COLO829 (cell line): ENCODE data around the gene SLC11A1.

Source experiments
- DNase-seq: peaks from one replicate; pipeline ENCODE4 v3.0.0; 2012; ENCODE audit warnings: low spot score

Gene SLC11A1

GRCh38 chr2:218381916-218382366 lies at the start of gene SLC11A1:
SLC11A1 (plus strand) TSS chr2:218382273; CDS start chr2:218382369, 96 bp downstream.
- DNase-seq, result no peak

- no peak for DNase-seq
Measured at GRCh38 chr2:218332288-218332687, 49.8 kb upstream of the SLC11A1 start.

- no peak for DNase-seq
Measured at GRCh38 chr2:218332920-218333645, 49.0 kb upstream of the SLC11A1 start.

- no peak for DNase-seq
Measured at GRCh38 chr2:218334531-218334930, 47.5 kb upstream of the SLC11A1 start.

- no peak for DNase-seq
Measured at GRCh38 chr2:218340656-218341055, 41.4 kb upstream of the SLC11A1 start.

GRCh38 chr2:218341381-218341780 lies 40.7 kb upstream of the SLC11A1 start:
- DNase-seq, result no peak

GRCh38 chr2:218342837-218343236 lies 39.2 kb upstream of the SLC11A1 start:
- peak; percentile 50 for DNase-seq

- peak; percentile 71 for DNase-seq
Measured at GRCh38 chr2:218343591-218343990, 38.5 kb upstream of the SLC11A1 start.

GRCh38 chr2:218344090-218344754 lies 37.9 kb upstream of the SLC11A1 start:
- no peak for DNase-seq

- no peak for DNase-seq
Measured at GRCh38 chr2:218344755-218345417, 37.2 kb upstream of the SLC11A1 start.

- DNase-seq, result no peak
Measured at GRCh38 chr2:218345491-218346236, 36.4 kb upstream of the SLC11A1 start.

- DNase-seq, result no peak
Measured at GRCh38 chr2:218347172-218347571, 34.9 kb upstream of the SLC11A1 start.

GRCh38 chr2:218354045-218354444 lies 28.0 kb upstream of the SLC11A1 start:
- no peak for DNase-seq

- no peak for DNase-seq
Measured at GRCh38 chr2:218354850-218355443, 27.1 kb upstream of the SLC11A1 start.

- no peak for DNase-seq
Measured at GRCh38 chr2:218357236-218358177, 24.6 kb upstream of the SLC11A1 start.

- DNase-seq, result no peak
Measured at GRCh38 chr2:218360453-218360852, 21.6 kb upstream of the SLC11A1 start.

- no peak for DNase-seq
Measured at GRCh38 chr2:218362606-218363005, 19.5 kb upstream of the SLC11A1 start.

- no peak for DNase-seq
Measured at GRCh38 chr2:218363736-218364135, 18.3 kb upstream of the SLC11A1 start.

GRCh38 chr2:218364196-218364595 lies 17.9 kb upstream of the SLC11A1 start:
- no peak for DNase-seq

- DNase-seq, result no peak
Measured at GRCh38 chr2:218366621-218367414, 15.3 kb upstream of the SLC11A1 start.
